NCI-H226 (cell line): ENCODE measurements around the gene RBM28.
A peak's percentile ranks its signal among the peaks of the same experiment; 100 is the strongest.

ENCODE experiments used
- DNase-seq: peaks from one replicate; pipeline ENCODE4 v3.0.0-alpha.2; 2015

Gene RBM28

DNA sequence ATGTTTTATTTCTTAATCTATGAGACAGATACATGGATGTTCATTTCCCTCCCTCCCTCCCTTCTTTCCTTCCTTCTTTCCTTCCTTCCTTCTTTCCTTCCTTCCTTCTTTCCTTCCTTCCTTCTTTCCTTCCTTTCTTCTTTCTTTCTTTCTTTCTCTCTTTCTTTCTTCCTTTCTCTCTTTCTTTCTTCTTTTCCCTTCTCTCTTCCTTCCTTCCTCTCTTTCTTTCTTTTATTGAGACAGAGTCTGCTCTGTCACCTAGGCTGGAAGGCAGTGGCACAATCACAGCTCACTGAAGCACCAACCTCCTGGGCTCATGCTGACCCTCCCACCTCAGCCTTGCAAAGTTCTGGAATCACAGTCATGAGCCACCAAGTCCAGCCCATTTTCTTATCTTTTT is 23.3 kb upstream of the RBM28 start:
- DNase-seq, result no peak

GRCh38 chr7:128366300-128366699 is 22.6 kb upstream of the RBM28 start:
- DNase-seq, result no peak

- no peak for DNase-seq
Observed at GRCh38 chr7:128365432-128365831, 21.7 kb upstream of the RBM28 start.

GRCh38 chr7:128364166-128364870 is 20.6 kb upstream of the RBM28 start:
- DNase-seq, result no peak

- DNase-seq, result no peak
Observed at GRCh38 chr7:128363261-128363721, 19.6 kb upstream of the RBM28 start.

GRCh38 chr7:128362670-128363069 is 19.0 kb upstream of the RBM28 start:
- no peak for DNase-seq

DNA sequence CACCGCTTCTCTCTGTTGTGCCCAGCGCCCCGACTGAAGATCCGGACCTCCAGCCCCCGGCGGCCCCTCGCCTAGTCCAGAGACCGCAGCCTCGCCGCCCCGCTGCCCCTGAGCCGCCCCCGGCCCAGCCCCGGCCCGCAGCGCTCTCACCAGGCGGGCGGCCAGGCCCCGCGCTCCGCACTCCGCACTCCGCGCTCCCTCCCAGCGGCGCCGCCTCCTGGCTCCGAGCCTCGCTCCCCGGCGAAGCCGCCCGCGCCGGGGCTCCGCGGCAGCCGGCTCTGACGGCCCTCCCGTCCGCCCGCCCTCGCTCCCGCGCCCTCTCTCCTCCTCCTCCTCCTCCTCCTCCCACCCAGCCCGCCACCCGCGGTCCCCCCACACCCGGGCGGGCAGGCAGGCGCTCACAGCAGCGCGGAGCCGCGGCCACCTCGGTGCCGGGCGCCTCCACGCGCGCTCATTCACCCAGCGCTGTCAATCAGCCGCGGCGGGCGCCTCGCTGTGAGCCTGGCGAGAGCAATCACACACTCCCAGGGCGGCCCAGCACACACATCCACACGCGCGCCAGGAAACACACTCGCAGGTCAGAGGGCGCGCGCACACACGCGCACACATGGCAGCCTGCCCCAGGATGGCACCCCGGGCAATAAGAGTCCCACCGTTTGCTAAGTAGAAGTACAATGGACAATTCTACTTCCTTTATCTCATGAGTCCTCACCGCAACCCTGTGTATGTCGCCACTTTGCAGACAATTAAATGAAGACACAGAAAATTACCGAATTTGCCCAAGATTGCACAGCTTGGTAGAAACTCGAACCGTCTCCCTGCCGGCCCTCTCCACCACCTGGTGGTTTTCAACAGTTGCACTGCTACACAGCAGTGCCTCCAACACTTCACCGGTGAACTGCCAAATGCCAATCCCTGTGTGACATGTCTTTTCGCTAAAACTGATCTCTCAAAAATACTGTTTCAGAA is 18.0 kb upstream of the RBM28 start, which contains the start of gene PRRT4:
TSS of gene PRRT4 (minus strand) at position 280 of the 969 bp plus-strand sequence.
- DNase-seq, result no peak

DNA sequence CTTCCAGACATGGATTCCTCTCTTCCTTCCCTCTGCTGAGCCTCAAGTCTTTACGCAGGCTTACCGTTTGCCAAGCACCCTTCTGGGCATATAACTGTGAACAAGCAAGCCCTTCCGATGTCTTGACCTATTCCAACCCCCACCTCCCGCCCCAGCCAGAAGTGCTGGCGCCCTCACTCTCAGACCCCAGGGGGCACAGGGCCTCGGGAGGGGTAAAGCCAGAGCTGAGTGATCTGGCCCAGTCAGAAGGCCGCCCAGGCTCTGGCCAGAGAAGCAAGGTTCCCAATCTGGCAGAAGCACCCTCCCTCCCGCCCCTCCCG is 16.6 kb upstream of the RBM28 start:
- DNase-seq, result no peak

- no peak for DNase-seq
Observed at GRCh38 chr7:128359939-128360338, 16.2 kb upstream of the RBM28 start.

GRCh38 chr7:128359336-128359735 is 15.6 kb upstream of the RBM28 start:
- no peak for DNase-seq

DNA sequence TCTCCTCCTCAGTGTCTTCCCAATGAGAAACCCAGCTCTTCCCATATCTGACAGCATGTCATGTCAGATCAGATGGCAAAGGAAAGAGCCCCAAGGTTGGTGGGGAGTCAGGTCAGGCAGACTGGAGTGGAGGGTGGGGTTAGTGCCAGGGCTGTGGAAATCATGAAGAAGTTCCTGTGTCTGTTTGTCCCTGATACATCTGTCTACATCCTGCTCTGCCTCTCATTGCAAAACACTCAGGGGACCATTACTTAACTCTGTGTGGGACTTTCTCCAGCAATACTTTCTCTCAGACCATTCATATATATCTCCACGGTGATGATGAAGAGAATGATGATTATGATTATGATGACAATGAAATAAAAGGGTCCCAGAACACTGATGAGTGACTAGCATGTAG is 14.5 kb upstream of the RBM28 start:
- DNase-seq, result no peak

DNA sequence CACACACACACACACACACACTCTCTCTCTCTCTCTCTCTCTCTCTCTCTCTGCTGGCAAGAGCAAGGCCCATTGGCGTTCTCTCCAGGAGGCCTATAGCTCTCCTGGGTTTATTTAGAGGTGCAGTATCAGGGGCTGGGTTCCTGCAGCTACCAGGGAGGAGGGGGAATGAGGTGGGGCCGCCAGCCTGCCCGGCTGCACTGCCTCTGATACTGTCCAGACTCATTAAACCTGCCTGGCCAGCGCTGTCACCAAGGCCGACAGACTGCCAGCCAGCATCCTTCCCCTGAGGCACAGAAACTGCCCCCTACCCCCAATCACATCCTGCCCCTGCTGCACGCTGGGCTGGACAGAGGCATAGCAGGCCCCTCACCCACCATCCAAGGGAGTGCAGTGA is 13.5 kb upstream of the RBM28 start:
- DNase-seq, result no peak

- DNase-seq, result peak; percentile 59
Observed at GRCh38 chr7:128356546-128357216, 13.0 kb upstream of the RBM28 start.

GRCh38 chr7:128353610-128354009 is 9.9 kb upstream of the RBM28 start:
- no peak for DNase-seq

GRCh38 chr7:128353189-128353588 is 9.5 kb upstream of the RBM28 start:
- DNase-seq, result no peak

GRCh38 chr7:128352636-128353035 is 8.9 kb upstream of the RBM28 start:
- DNase-seq, result no peak

DNA sequence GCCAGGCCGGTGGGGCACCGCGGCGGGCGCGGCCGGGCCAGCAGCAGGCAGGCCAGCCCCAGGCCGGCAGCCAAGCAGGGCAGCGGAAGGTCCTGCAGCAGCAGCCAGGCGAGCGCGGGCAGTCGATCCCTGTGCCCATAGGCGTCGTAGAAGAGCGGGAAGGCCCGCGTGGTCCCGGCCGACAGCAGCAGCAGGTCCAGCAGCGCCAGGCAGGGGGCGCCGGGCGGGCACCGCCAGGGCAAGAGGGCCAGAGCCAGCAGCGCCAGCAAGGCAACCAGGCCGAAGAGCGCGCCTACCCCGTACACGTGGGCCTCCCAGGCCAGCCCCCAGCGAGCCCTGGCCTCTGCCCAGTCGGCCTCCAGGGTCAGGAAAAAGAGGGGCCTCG is 8.4 kb upstream of the RBM28 start:
- DNase-seq, result no peak

DNA sequence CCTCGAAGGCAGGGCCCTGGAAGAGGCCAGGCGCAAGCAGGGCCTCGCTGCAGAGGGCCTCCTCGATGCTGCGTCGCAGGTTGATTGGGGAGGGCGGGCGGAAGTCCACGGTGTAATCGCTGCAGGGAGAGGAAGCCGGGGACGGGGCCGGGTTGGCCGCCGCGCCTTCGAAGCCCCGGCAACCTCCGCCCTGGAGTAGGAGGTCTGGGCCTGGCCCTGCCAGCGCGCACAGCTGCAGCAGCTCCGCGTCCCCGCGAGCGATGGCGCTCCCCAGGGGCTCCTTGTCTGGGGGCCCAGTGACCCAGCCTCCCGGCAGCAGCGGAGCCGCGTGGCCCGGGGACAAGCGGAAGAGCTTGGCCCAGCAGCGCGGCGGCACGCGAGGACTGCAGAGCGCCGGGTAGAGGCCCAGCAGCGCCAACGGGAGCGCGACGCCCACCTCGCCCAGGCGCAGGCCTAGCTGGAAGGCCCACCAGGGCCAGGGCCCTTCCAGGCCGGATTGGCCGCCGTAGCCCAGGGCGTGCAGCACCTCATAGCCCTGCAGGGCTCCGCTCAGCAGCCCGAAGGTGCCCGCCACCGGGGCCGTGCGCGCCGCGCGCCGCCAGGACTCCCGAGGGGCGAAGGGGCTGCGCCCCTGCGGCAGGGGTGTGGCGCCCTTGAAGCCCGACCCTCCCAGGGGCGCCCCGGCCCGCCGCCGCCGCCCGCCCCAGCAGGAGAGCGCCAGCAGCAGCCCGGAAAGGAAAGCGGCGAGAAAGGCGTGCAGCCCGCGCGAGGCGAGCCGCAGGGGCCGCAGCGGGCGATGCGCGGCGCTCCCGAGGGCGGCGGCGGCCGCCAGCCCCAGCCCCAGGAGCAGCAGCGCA is 7.8 kb upstream of the RBM28 start:
- no peak for DNase-seq

GRCh38 chr7:128350708-128351295 is 7.1 kb upstream of the RBM28 start:
- DNase-seq, result no peak

- DNase-seq, result no peak
Observed at GRCh38 chr7:128349466-128349825, 5.7 kb upstream of the RBM28 start.

DNA sequence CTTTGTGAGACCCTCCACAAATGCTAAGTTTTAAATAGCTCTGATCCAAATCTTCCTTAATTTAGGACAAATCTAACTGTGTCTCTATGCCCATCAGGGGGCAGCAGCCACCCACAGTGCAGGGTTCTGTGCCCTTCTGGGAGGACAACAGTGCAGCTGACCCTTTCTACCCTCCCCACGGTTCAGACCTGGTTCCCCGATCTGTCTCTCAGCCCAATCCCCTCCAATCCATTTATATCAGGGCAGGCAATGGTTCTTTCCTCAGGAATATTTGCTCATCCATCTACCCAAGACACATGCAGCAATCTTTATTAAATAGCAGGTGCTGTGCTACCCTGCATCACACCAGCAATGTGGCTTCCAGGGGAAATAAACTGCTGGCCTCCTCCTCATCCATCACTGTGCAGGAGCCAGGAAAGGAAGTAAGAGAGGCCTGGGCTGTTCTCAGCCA is 4.0 kb upstream of the RBM28 start:
- DNase-seq, result peak; percentile 16

DNA sequence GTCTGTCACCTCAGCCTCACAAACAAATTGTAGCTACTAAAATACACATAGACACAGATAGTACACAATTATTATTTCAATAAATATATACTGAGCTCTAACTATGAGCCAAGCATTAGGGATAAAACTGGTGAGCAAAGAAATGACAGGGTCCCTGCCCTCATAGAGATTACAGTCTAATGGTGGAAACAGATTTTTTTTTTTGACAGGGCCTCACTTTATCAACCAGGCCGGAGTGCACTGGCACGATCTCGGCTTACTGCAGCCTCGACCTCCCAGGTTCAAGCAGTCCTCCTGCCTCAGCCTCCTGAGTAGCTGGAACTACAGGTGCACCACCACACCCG is 695 bp upstream of the RBM28 start:
- no peak for DNase-seq
